EH (cell line): ENCODE measurements around the gene RABGAP1L.
"Not testable (repeated sequence)": the region's sequence is repeated elsewhere in the genome, so short reads cannot be mapped to it uniquely, and the experiment has no call there.

Experiments
- DNase-seq: peaks from one replicate; pipeline ENCODE4 v3.0.0-alpha.2; 2015; ENCODE audit warnings: low read depth

RABGAP1L gene

DNA sequence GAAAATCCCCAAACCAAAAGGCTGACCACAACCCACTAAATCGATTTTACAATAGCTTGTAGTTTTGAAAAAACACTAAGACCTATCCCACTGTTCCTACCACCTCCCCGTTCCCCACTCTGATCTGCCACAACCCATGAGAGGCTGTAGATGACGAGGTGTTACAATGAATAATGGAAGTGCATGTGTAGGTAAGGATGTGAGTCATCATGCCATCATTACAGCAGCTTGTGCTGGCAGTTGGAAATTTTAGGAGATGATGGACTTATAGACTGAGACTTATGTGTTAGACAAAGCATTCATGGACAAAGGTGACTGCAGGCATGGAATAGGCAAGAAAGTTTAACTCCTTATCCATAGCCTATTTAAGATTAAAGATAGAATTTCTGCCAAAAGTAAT, 655.7 kb downstream of the RABGAP1L start:
- DNase-seq, result peak; percentile 41

DNA sequence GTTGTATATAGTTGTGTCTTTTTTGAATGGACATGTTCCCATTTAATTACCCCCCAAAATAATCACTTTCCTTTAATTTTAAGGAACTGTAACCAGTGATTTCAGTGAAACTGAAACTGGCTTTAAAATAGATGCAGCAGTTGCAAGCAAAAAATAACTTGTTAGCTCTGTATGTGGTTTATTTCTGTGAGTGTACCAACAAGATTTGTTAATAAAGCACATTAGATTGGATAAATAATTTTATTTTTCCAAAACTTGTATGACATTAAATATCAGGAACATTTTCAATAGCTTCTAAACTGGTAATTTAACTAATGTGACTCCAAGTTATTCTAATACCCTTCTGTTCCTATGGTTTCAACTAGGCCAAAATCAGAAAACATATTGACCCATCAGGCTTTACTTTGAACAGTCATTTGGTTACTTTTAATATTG, 656.2 kb downstream of the RABGAP1L start:
- no peak for DNase-seq

DNA sequence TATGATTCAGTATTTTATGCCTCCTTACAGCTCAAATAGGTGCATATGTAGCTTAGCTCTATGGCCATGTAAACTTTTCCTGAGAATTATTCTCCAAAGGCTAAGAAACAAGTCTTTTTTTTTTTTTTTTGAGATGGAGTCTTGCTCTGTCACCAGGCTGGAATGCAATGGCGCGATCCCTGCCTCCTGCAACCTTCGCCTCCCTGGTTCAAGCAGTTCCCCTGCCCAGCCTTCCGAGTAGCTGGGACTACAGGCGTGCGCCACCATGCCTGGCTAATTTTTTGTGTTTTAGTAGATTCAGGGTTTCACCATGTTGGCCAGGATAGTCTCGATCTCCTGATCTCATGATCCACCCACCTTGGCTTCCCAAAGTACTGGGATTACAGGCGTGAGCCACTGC, 657.3 kb downstream of the RABGAP1L start:
- DNase-seq, result peak; percentile 13

DNA sequence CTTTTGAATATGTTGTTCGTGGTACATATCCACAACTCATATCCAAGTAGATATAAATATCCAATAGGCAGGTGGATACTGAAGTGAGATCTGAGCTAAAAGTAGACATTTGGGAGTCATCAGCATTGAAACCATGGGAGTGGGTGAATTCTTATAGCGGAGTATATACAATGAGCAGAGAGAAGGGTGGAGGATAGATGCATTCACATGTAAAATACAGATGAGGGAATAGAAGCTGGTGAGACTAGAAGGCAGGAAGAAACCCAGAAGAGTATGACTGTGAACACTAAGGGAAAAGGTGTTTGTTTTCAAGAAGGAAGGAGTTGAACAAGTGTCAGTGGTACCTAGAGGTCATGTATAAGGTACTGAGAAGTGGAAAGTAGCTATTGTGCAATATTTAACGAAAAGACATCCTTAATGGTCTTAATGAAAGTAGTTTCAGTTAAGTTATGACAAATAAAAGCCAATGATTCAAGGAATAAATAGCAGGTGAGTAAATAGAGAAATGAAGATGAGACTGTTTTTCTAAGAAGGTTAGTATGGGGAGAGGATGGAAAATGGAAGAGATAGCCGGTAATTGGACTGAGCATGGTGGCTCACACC, 658.8 kb downstream of the RABGAP1L start:
- no peak for DNase-seq

DNA sequence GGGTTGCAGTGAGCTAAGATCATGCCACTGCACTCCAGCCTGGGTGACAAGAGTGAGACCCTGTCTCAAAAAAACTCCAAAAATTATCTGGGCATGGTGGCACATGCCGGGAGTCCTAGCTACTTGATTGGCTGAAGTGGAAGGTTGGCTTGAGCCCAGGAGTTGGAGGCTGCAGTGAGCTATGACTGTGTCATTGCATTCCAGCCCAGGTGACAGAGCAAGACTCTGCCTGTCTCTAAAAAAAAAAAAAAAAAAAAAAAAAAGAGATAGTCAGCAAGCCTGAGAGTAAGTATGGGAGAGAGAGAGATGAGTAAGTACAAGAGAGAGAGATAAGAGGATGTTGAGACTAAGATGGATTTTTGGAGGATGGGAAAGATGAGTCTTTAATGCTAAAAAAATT, 659.6 kb downstream of the RABGAP1L start:
- DNase-seq, result peak; percentile 59

DNA sequence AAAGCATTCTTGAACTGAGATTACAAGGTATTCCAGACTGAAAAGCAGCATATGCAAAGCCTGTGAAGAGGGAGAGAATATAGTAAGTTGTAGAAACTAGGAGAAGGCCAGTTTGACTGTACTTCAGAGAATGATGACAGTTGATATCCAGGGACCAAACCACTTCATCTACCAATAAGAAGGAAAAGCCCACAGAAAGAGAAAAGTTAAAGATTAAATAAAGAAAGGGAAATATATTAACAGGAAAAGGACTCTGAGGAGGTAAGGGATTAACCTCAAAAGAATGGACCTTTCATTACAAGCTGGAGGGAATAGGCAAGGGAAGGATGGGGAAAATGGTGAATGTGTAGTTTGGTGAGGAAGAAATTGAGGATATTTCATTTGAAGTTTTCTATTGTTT, 660.3 kb downstream of the RABGAP1L start:
- no peak for DNase-seq

DNA sequence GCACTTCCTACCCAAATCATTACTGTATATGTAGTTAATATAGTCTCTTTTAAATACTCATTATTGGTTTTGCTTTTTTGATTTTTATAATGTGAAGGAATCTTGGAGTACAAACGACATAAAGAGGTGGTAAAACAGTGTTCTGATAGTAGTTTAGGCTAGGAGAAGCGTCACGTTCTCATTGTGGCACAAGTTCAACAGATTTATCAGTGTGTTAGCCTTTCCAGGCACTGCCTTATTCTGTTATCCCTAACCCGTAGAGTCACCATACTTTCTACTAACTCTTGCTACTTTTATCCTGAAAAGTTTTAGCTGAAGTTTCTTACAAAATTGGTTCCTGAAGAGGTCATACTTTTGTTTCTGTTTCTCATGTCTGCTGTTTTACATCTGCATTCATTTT, 665.8 kb downstream of the RABGAP1L start:
- DNase-seq, result no peak

DNA sequence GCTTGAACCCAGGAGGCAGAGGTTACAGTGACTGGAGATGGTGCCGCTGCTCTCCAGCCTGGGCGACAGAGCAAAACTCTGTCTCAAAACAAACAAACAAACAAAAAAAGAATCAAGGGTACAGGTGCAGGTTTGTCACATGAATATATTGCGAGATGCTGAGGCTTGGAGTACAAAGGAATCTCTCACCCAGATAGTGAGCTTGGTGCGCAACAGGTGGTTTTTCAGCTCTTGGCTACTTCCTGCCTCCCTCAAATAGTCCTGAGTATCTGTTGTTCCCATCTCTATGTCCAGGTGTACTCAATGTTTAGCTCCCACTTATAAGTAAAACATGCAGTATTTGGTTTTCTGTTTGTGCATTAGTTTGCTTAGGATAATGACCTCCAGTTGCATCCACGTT, 666.5 kb downstream of the RABGAP1L start:
- no peak for DNase-seq

DNA sequence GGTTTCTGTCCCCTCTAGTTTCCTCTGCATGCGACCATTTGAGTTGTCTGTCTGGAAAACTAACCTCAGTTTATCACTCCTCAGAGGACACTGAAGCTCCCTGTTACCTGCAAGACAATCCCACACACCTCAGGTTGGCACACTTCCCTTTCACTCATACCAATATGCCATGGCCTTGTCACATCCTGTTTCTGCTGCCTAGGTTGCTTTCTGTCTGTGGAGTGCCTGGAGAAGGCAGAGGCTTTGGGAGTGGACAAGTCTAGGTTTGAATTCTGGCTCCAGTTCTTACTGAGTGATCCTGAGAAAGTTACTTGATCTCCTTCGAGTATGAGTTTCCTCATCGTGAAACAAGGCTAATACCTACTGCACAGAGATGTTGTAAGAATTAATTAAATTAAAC, 668.9 kb downstream of the RABGAP1L start:
- no peak for DNase-seq

DNA sequence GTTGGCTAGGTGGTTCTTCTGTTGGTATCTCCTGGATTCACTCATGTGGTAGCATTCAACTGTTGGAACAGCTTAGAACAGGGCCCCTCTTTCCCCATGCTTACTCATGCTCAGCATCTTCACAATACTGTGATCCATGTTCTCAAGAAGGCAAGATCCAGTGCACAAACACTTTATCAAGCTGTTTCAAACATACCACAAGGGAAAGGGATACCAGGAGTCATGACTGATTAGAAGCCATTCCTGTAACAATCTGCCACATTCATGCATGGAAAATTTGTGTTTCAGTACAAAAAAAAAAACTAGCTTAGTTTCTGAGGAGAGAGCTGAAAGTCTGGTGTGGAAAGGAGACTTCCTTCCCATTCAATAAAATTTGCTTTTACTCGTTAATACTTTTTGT, 670.7 kb downstream of the RABGAP1L start:
- DNase-seq, result no peak

DNA sequence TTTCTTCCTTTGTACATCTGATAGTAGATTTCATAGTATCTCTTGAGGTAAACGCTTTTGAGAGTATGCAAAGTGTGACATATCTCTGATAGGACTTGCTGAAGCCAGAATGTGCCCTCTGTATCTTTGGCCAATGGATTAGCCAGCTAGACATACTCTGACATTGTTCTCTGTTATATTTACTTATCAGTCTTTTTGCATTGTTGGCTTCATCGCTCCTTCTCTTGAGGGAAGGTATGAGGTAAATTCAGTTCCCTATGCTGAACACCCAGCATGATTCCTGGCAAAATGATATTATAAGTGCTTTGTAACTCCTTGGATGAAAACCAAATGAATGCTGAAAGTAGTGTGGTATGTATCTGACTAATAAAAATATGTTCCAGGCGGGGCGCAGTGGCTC, 677.2 kb downstream of the RABGAP1L start:
- no peak for DNase-seq

DNA sequence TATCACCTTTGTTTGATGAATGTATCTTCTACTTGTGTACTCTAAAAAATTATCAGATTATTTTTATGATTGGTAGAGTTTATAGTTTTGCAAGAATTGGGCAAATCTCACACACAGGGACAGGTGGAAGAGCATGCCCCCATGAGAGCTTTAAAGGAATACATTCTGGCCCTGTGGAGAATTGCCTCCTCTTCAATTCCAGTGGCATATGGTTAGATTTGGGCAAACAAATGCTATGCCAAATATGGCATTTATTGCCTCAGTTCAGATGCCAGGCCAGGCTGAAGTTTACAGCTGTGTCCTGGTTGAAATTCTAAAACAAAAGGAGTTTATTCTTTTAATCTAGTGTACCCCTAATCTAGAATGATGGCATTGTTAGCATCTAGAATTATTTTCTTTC, 678.1 kb downstream of the RABGAP1L start:
- no peak for DNase-seq

DNA sequence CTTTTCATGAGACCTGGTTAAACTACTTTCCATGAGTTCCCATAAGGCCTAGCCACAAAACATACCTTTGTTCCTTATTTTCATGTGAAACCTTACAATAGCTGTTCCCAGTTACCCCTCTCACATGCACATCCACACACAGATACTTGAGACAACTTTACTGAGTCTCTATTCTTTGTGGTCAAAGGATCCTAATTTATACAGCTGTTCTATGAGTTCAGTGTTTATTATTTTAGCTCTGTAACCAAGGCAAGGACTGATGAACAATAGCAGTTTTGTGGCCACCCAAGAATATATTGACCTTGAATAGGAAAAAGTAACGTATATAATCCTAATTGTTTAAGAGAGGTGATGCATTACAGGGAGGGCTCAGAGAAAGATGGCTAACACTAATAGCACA, 679.9 kb downstream of the RABGAP1L start:
- DNase-seq, result no peak

DNA sequence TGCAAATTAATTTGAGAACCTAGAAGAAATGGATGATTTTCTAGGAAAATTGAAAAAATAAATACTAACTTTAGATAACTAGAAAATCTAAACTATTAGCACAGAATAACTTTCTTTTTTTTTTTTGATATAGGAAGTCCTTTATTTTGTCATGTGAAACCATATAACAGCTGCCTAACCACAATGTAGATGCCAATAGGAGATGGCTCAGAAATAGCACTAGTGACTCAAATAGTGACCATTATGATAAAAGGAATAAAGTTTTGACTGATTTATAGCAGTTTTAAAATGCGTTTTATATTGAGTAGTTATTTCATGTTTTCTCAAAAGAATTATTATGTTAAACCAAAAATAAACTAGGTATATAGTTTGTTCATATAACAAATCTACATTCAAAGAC, 682.4 kb downstream of the RABGAP1L start:
- DNase-seq, result no peak

DNA sequence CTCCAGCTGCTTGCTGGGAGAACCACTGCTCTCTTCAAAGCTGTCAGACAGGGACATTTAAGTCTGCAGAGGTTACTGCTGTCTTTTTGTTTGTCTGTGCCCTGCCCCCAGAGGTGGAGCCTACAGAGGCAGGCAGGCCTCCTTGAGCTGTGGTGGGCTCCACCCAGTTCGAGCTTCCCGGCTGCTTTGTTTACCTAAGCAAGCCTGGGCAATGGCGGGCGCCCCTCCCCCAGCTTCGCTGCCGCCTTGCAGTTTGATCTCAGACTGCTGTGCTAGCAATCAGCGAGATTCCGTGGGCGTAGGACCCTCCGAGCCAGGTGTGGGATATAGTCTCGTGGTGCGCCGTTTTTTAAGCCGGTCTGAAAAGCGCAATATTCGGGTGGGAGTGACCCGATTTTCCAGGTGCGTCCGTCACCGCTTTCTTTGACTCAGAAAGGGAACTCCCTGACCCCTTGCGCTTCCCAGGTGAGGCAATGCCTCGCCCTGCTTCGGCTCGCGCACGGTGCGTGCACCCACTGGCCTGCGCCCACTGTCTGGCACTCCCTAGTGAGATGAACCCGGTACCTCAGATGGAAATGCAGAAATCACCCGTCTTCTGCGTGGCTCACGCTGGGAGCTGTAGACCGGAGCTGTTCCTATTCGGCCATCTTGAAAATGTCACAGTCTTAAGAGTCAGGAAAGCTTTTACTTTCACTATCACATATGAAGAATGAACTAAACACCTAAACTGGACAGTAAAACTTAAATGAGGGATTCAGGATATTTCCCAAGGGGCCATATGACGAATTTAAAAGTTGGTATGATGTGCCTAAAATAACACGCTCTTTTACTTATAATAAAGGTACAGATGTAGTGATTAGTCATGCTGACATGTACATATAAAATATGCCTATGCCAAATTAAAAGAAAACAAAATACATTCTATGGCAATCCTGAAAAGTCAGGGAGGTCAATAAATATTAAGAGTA, 689.6 kb downstream of the RABGAP1L start:
- DNase-seq, result not testable (repeated sequence)

DNA sequence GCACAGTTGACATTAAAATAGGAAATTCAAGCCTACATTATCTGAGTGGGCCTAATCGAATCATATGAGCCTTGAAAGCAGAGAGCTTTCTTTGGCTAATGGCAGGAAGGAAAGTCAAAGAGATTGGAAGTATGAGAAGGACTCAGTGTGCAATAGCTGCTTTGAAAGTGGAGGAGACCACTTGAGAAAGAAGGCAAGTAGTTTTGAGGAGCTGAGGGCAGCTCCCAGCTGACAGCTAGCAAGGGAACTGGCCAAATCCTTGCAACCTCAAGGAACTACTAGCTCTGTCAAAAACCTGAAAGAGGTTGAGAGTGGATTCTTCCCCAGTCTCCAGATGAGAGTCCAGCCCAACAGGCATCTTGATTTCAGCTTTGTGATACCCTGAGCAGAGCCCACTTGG, 691.4 kb downstream of the RABGAP1L start:
- no peak for DNase-seq

DNA sequence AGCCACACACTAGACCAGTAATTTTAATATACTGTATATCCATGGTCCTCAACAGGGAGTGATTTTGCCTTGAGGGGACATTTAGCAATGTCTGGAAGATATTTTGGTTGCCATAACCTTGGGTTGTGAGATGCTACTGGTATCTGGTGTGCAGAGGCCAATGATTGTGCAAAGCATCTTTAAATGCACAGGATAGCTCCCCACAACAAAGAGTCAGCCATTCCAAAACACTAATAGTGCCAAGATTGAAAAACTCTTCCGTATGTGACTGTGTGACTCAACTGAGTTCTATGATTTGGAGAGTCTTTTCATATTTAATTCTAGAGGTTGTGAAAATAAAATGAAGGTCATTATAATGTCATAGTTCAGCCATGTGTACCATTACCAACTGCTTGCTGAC, 699.0 kb downstream of the RABGAP1L start:
- DNase-seq, result no peak

DNA sequence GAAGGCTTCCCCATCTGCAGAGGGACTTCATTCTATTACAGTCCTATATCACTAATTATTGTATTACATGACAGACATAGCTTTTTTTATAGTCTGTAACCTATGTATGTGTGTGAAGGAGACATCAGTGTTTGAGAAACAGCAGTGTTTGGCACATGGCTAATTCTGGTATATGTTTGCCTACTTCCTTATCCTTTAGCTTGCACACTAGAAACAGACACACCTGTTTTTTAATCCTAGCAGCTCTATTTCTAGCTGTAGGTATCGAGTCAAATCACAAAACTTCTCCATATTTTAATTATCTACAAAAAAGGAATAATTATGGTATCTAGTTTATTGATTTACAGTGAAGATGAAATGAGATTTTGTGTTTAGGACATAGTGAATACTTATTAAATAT, 711.0 kb downstream of the RABGAP1L start:
- DNase-seq, result no peak

DNA sequence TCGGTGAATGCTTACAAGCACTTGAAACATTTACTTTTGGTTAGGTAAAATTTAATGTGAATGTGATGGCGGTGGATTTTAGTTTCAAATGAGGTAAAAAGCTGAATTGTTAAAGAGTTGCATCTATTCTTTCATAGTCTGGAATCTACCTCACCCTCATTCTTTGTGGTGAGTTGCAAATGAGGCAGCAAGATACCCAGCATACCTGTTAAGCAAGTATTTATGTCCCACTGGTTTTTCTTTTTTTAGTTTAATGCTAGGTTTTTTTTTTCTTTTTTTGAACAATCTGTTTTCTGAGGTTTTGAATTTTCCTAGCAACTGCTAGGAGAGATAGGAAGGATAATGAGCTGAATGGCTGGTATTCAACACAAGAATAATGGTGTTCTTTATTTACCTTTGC, 712.6 kb downstream of the RABGAP1L start:
- no peak for DNase-seq

DNA sequence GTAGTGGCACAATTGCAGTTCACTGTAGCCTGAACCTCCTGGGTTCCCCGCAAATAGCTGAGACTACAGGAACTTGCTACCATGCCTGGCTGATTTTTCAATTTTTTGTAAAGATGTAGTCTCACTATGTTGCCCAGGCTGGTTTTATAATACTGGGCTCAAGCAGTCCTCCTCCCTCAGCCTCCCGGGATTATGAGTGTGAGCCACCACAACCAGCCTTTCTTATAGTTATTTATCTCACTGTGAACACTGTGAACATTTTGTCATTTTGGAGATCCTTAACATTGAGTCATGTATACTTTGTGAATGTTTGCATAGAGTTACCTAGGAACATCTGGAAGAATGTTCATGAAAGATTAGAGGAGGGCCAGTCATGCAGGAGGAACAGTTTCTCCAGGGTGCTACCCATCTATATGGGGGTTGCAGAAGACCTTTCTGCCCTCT, 713.3 kb downstream of the RABGAP1L start:
- peak; percentile 3 for DNase-seq

DNA sequence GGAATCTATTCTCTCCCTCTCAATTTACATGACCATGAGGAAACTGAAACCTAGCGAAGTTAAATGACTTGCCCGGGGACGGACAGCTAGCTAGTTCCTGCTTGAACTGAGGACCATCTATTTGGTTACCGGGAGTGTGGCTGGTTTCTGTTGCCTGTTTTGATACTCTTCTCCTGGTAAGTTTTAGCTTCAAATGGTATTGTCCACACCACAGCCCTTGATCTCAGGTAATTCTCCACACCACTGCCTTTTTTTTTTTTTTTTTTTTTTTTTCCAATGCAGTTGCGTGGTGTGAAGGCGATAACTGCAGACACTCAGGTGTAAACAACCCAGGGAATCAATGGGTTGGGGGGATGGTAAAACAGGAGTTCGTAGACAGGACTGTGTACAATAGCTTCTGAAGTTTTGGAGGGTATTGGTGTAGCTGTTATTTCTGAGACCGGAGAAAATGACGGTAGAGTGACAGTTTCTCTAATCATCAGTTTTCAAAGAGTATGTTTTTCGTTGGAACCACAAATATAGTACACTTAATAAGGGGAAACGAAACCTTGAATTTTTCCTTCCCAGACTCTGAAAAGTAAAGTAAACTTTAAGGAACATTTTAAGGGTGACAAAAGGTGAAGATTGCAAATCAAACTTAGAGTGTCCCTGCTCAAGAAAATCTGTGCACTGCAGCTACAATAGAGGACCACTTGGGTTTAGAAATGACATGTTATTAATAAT, 715.2 kb downstream of the RABGAP1L start:
- no peak for DNase-seq

DNA sequence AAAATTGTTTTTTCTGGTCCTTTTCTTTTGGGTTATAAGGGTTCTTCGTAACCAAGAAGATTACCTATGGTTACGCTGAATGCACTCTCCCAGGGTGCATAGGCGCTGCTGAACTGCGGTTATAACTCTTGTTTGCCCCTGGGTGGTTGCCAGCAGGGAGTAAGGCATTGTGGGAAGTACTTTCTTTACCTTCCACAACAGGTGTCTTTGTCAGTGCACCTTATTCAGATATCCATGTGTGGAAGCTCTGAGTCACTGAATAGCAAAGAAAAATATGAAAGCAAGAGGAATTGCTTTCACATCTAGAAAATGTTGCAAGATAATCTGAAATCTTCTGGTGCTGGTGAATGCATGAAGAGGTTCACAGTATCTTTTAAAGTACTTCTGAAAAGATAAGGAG, 716.0 kb downstream of the RABGAP1L start:
- DNase-seq, result no peak

DNA sequence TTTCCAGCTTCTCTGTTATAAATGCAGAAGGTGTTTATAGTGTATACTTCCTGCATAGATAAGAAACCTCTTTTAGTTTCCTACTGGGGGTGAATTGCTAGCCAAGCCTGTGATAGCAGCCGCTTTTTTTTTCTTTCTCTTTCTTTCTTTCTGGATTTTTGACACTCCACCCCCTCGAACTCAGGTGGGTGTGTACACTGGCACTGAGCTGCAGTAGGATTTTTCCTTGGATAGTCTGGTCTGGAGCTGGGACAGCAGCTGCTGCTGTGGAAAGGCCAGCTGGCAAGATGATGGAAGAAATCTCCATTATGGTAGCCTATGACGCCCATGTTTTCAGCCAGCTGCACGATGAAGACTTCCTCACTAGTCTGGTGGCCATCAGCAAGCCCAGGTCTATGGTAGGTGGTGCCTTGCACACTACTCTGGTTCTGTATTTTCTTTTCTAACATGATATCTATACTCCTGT, 717.9 kb downstream of the RABGAP1L start:
- DNase-seq, result no peak
